Peyer's patch (tissue), 4 donors: ENCODE measurements around the gene PHF13.

Experiments used
- POLR2A ChIP-seq, 2 donors: fragments of 450-650 bp; IDR thresholded peaks; one replicate each; pipeline ENCODE4 v1.5.1; 2017; ENCODE audit warnings: antibody characterized with exemption in 2 of 2, mild to moderate bottlenecking in 2 of 2, moderate library complexity in 2 of 2
- TF ChIP-seq, protein P1 (sequence below), 6 experiments: fragments of 450-650 bp in 4 of 6; fragments of 200-600 bp in 2 of 6; sonication (generic) in 1 of 6; IDR thresholded peaks; one replicate each; pipeline ENCODE4 v1.5.1; 2017 to 2019; ENCODE audit warnings: antibody characterized with exemption in 6 of 6, mild to moderate bottlenecking in 3 of 6, moderate library complexity in 1 of 6

DNA sequence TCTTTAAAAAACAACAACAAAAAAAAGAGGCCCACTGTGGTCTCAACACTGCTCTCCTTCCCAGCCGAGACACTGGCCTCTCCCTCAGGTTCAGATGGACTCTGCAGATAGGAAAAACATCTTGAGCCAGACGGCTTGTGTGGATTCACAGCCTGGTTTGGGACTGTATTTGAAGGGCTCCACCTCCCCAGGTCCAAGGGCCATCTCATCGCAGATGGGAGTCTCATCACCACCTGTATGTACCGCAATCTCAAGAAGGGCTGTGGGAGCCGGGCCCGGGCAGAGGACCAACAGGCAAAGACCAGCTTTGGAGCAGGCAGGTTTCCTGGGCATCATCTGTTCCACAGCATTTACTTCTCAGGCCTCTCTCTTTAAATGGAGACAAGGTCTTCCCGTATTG lies 23.5 kb upstream of the PHF13 start:
- TF ChIP-seq, protein P1, sequence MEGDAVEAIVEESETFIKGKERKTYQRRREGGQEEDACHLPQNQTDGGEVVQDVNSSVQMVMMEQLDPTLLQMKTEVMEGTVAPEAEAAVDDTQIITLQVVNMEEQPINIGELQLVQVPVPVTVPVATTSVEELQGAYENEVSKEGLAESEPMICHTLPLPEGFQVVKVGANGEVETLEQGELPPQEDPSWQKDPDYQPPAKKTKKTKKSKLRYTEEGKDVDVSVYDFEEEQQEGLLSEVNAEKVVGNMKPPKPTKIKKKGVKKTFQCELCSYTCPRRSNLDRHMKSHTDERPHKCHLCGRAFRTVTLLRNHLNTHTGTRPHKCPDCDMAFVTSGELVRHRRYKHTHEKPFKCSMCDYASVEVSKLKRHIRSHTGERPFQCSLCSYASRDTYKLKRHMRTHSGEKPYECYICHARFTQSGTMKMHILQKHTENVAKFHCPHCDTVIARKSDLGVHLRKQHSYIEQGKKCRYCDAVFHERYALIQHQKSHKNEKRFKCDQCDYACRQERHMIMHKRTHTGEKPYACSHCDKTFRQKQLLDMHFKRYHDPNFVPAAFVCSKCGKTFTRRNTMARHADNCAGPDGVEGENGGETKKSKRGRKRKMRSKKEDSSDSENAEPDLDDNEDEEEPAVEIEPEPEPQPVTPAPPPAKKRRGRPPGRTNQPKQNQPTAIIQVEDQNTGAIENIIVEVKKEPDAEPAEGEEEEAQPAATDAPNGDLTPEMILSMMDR (IDR thresholded peaks at IDR 0.05), result no peak
- no peak for TF ChIP-seq POLR2A (IDR thresholded peaks at IDR 0.05)
